ENCODE data around the gene SNTG2.

The SNTG2 gene

GRCh38 chr2:979069-979928 is 28.6 kb downstream of the SNTG2 start:
- H3K27me3 Mint-ChIP-seq (ENCODE audit: low read depth), result peaks cover 9% of the 10 kb centered on the region
- H3K4me1 Mint-ChIP-seq (ENCODE audit: low read depth), result peaks cover 7% of the 10 kb centered on the region
- H3K4me3 Mint-ChIP-seq, result no peak overlapping the region
- no peaks in the 10 kb centered on the region for H3K9me3 Mint-ChIP-seq
- no peak for DNase-seq (ENCODE audit: low spot score)
- no peaks in the 10 kb centered on the region for H3K36me3 Mint-ChIP-seq (ENCODE audit: low read depth)
- H3K27ac Mint-ChIP-seq, result no peak overlapping the region

GRCh38 chr2:980176-980575 is 29.5 kb downstream of the SNTG2 start:
- no peak overlapping the region for H3K27ac Mint-ChIP-seq

GRCh38 chr2:981258-981657 is 30.6 kb downstream of the SNTG2 start:
- Mint-ChIP-seq H3K9me3 (no peaks in the 10 kb centered on the region), H3K4me1 (ENCODE audit: low read depth) (no peaks in the 10 kb centered on the region)
- no peak for DNase-seq (ENCODE audit: low spot score)

More at GRCh38 chr2:980176-980575, 29.5 kb downstream of the SNTG2 start:
- peaks cover 7% of the 10 kb centered on the region for H3K27me3 Mint-ChIP-seq (ENCODE audit: low read depth)
- no peak for DNase-seq (ENCODE audit: low spot score)
- no peaks in the 10 kb centered on the region for H3K9me3 Mint-ChIP-seq
- H3K36me3 Mint-ChIP-seq (ENCODE audit: low read depth), result no peaks in the 10 kb centered on the region
- no peak overlapping the region for H3K4me3 Mint-ChIP-seq
- H3K4me1 Mint-ChIP-seq (ENCODE audit: low read depth), result no peaks in the 10 kb centered on the region

GRCh38 chr2:981759-982158 is 31.1 kb downstream of the SNTG2 start:
- no peak overlapping the region for H3K27ac Mint-ChIP-seq
- H3K27me3 Mint-ChIP-seq (ENCODE audit: low read depth), result peaks cover 5% of the 10 kb centered on the region
- H3K4me3 Mint-ChIP-seq, result no peak overlapping the region
- DNase-seq (ENCODE audit: low spot score), result no peak
- no peaks in the 10 kb centered on the region for H3K9me3 Mint-ChIP-seq
- no peaks in the 10 kb centered on the region for H3K36me3 Mint-ChIP-seq (ENCODE audit: low read depth)
- no peaks in the 10 kb centered on the region for H3K4me1 Mint-ChIP-seq (ENCODE audit: low read depth)

More at GRCh38 chr2:981258-981657, 30.6 kb downstream of the SNTG2 start:
- H3K4me3 Mint-ChIP-seq, result no peak overlapping the region
- H3K36me3 Mint-ChIP-seq (ENCODE audit: low read depth), result no peaks in the 10 kb centered on the region
- H3K27me3 Mint-ChIP-seq (ENCODE audit: low read depth), result peaks cover 5% of the 10 kb centered on the region
- H3K27ac Mint-ChIP-seq, result no peak overlapping the region

- no peaks in the 10 kb centered on the region for H3K9me3 Mint-ChIP-seq
- peaks cover 7% of the 10 kb centered on the region for H3K27me3 Mint-ChIP-seq (ENCODE audit: low read depth)
- H3K4me3 Mint-ChIP-seq, result no peak overlapping the region
- H3K4me1 Mint-ChIP-seq (ENCODE audit: low read depth), result no peaks in the 10 kb centered on the region
- H3K27ac Mint-ChIP-seq, result no peak overlapping the region
- no peak for DNase-seq (ENCODE audit: low spot score)
- H3K36me3 Mint-ChIP-seq (ENCODE audit: low read depth), result no peaks in the 10 kb centered on the region
Measured at GRCh38 chr2:985317-985898, 34.8 kb downstream of the SNTG2 start.

- no peak overlapping the region for H3K27ac Mint-ChIP-seq
- no peaks in the 10 kb centered on the region for H3K36me3 Mint-ChIP-seq (ENCODE audit: low read depth)
- DNase-seq (ENCODE audit: low spot score), result no peak
- peaks cover 7% of the 10 kb centered on the region for H3K27me3 Mint-ChIP-seq (ENCODE audit: low read depth)
- H3K9me3 Mint-ChIP-seq, result no peaks in the 10 kb centered on the region
- H3K4me1 Mint-ChIP-seq (ENCODE audit: low read depth), result no peaks in the 10 kb centered on the region
- H3K4me3 Mint-ChIP-seq, result no peak overlapping the region
Measured at GRCh38 chr2:987789-988188, 37.1 kb downstream of the SNTG2 start.

- no peak overlapping the region for H3K4me3 Mint-ChIP-seq
Measured at GRCh38 chr2:989781-990467, 39.3 kb downstream of the SNTG2 start.

GRCh38 chr2:990970-991369 is 40.3 kb downstream of the SNTG2 start:
- H3K9me3 Mint-ChIP-seq, result no peaks in the 10 kb centered on the region
- H3K4me1 Mint-ChIP-seq (ENCODE audit: low read depth), result no peaks in the 10 kb centered on the region
- H3K4me3 Mint-ChIP-seq, result no peak overlapping the region
- H3K36me3 Mint-ChIP-seq (ENCODE audit: low read depth), result no peaks in the 10 kb centered on the region
- H3K27me3 Mint-ChIP-seq (ENCODE audit: low read depth), result peaks cover 9% of the 10 kb centered on the region
- no peak for DNase-seq (ENCODE audit: low spot score)
- H3K27ac Mint-ChIP-seq, result no peak overlapping the region

More at GRCh38 chr2:989781-990467, 39.3 kb downstream of the SNTG2 start:
- no peaks in the 10 kb centered on the region for H3K9me3 Mint-ChIP-seq
- H3K27me3 Mint-ChIP-seq (ENCODE audit: low read depth), result peaks cover 4% of the 10 kb centered on the region
- no peaks in the 10 kb centered on the region for H3K36me3 Mint-ChIP-seq (ENCODE audit: low read depth)
- DNase-seq (ENCODE audit: low spot score), result no peak
- H3K4me1 Mint-ChIP-seq (ENCODE audit: low read depth), result no peaks in the 10 kb centered on the region
- no peak overlapping the region for H3K27ac Mint-ChIP-seq

- Mint-ChIP-seq H3K27me3 (ENCODE audit: low read depth) (no peaks in the 10 kb centered on the region), H3K36me3 (ENCODE audit: low read depth) (no peaks in the 10 kb centered on the region), H3K4me1 (ENCODE audit: low read depth) (no peaks in the 10 kb centered on the region), H3K27ac (no peak overlapping the region), H3K4me3 (no peak overlapping the region), H3K9me3 (no peaks in the 10 kb centered on the region)
- no peak for DNase-seq (ENCODE audit: low spot score)
Measured at GRCh38 chr2:1002350-1002749, 51.7 kb downstream of the SNTG2 start.

GRCh38 chr2:1004398-1004797 is 53.7 kb downstream of the SNTG2 start:
- no peak for DNase-seq (ENCODE audit: low spot score)
- no peaks in the 10 kb centered on the region for H3K4me1 Mint-ChIP-seq (ENCODE audit: low read depth)
- H3K27me3 Mint-ChIP-seq (ENCODE audit: low read depth), result no peaks in the 10 kb centered on the region

GRCh38 chr2:1010415-1010930 is 59.8 kb downstream of the SNTG2 start:
- no peak overlapping the region for H3K4me3 Mint-ChIP-seq
- no peaks in the 10 kb centered on the region for H3K27me3 Mint-ChIP-seq (ENCODE audit: low read depth)
- no peaks in the 10 kb centered on the region for H3K36me3 Mint-ChIP-seq (ENCODE audit: low read depth)
- no peaks in the 10 kb centered on the region for H3K9me3 Mint-ChIP-seq
- no peak overlapping the region for H3K27ac Mint-ChIP-seq
- no peaks in the 10 kb centered on the region for H3K4me1 Mint-ChIP-seq (ENCODE audit: low read depth)
- no peak for DNase-seq (ENCODE audit: low spot score)

More at GRCh38 chr2:1004398-1004797, 53.7 kb downstream of the SNTG2 start:
- Mint-ChIP-seq H3K9me3 (no peaks in the 10 kb centered on the region), H3K27ac (no peak overlapping the region), H3K4me3 (no peak overlapping the region), H3K36me3 (ENCODE audit: low read depth) (no peaks in the 10 kb centered on the region)

GRCh38 chr2:1011006-1011405 is 60.4 kb downstream of the SNTG2 start:
- no peaks in the 10 kb centered on the region for H3K4me1 Mint-ChIP-seq (ENCODE audit: low read depth)
- H3K4me3 Mint-ChIP-seq, result no peak overlapping the region
- no peaks in the 10 kb centered on the region for H3K36me3 Mint-ChIP-seq (ENCODE audit: low read depth)
- no peaks in the 10 kb centered on the region for H3K27me3 Mint-ChIP-seq (ENCODE audit: low read depth)
- H3K27ac Mint-ChIP-seq, result no peak overlapping the region
- H3K9me3 Mint-ChIP-seq, result no peaks in the 10 kb centered on the region
- DNase-seq (ENCODE audit: low spot score), result no peak

- Mint-ChIP-seq H3K27ac (no peak overlapping the region), H3K4me3 (no peak overlapping the region), H3K9me3 (no peaks in the 10 kb centered on the region), H3K27me3 (ENCODE audit: low read depth) (no peaks in the 10 kb centered on the region), H3K36me3 (ENCODE audit: low read depth) (no peaks in the 10 kb centered on the region), H3K4me1 (ENCODE audit: low read depth) (no peaks in the 10 kb centered on the region)
- DNase-seq (ENCODE audit: low spot score), result no peak
Measured at GRCh38 chr2:1011985-1012384, 61.3 kb downstream of the SNTG2 start.

GRCh38 chr2:1014802-1015201 is 64.2 kb downstream of the SNTG2 start:
- H3K36me3 Mint-ChIP-seq (ENCODE audit: low read depth), result no peaks in the 10 kb centered on the region
- no peaks in the 10 kb centered on the region for H3K9me3 Mint-ChIP-seq
- H3K4me1 Mint-ChIP-seq (ENCODE audit: low read depth), result no peaks in the 10 kb centered on the region
- H3K27me3 Mint-ChIP-seq (ENCODE audit: low read depth), result no peaks in the 10 kb centered on the region
- no peak overlapping the region for H3K27ac Mint-ChIP-seq
- no peak overlapping the region for H3K4me3 Mint-ChIP-seq
- no peak for DNase-seq (ENCODE audit: low spot score)
